Thyroid gland (tissue), 4 donors: ENCODE results near the gene ATP6V0A4.

Experiments used
- POLR2A ChIP-seq, 2 donors: fragments of 450-650 bp; IDR thresholded peaks; one replicate each; pipeline ENCODE4 v1.6.1; 2017; ENCODE audit warnings: antibody characterized with exemption in 2 of 2, mild to moderate bottlenecking in 2 of 2, moderate library complexity in 1 of 2
- TF ChIP-seq, protein P1 (sequence below), 6 experiments: fragments of 200-600 bp in 3 of 6; fragments of 450-650 bp in 3 of 6; sonication (generic) in 3 of 6; IDR thresholded peaks; one replicate each; pipeline ENCODE4 v1.5.1; 2016 to 2019; ENCODE audit warnings: antibody characterized with exemption in 6 of 6, mild to moderate bottlenecking in 2 of 6, inconsistent platforms in 1 of 6, moderate library complexity in 1 of 6

DNA sequence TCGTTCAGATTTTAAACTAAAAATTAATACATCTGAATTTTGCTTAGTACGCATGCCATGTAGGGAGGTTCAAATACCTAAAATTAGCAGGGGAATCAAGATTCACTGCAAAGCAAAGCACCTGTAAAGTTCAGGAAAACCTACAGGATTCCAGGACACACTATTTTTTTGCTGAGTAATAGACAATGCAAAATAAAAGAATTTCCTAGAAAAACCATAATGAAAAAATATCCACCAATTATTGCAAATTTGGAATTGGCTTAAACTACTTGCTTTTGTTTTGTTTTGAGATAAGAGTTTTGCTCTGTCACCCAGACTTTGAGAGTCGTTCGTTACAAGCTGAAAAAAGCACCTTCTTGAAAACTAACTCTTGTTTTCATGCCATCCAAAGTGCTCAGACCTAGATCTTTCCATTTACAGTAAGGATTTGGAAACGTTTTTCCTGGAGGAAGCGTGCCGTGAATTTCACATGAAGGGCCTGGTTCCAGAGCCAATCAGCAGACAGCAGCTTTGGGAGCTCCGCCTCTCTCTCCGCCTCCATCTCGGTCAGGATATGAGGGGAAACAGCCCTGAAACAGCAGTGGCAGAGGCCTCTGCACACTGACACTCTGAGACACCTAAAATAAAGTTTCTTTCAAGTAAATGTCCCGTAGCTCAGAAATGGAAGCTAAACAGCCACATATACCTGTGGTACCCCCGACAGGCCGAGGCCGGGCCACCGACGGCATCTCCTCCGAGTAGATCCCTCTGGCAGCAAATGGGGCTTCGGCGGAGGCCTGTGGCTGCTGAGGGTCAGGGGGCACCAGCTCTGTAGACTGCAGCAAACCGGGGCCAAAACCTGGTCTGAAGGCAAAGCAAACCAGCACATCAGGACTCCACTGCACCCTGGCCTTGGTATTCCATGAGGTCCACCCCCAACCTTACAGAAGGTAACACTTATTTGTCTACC lies 45.9 kb upstream of the ATP6V0A4 start:
- TF ChIP-seq POLR2A (IDR thresholded peaks at IDR 0.05): no peak
- TF ChIP-seq, protein P1, sequence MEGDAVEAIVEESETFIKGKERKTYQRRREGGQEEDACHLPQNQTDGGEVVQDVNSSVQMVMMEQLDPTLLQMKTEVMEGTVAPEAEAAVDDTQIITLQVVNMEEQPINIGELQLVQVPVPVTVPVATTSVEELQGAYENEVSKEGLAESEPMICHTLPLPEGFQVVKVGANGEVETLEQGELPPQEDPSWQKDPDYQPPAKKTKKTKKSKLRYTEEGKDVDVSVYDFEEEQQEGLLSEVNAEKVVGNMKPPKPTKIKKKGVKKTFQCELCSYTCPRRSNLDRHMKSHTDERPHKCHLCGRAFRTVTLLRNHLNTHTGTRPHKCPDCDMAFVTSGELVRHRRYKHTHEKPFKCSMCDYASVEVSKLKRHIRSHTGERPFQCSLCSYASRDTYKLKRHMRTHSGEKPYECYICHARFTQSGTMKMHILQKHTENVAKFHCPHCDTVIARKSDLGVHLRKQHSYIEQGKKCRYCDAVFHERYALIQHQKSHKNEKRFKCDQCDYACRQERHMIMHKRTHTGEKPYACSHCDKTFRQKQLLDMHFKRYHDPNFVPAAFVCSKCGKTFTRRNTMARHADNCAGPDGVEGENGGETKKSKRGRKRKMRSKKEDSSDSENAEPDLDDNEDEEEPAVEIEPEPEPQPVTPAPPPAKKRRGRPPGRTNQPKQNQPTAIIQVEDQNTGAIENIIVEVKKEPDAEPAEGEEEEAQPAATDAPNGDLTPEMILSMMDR (IDR thresholded peaks at IDR 0.05): no peak
